GM10248 (cell line): Measurements from ENCODE around the gene SNF8.

ENCODE experiments used
- CTCF ChIA-PET: fragments of 300-600 bp; sonication (Branson Sonifier 250); formaldehyde crosslinking; extraction: SDS; loops from one replicate; lab custom pipeline; 2021; ENCODE audit warnings: antibody characterized with exemption; lab: Yijun Ruan, JAX
- POLR2A ChIA-PET: fragments of 350-650 bp; sonication (Branson Sonifier 250); formaldehyde crosslinking; extraction: SDS; loops from one replicate; lab custom pipeline; 2020; ENCODE audit warnings: antibody characterized with exemption; lab: Yijun Ruan, JAX
- DNase-seq: peaks from one replicate; pipeline ENCODE4 v3.0.0; 2012; ENCODE audit errors: extremely low spot score
- TF ChIP-seq, protein P1 (sequence below): IDR thresholded peaks from 2 replicates; pipeline ENCODE4 v1.5.1; 2012; ENCODE audit warnings: mild to moderate bottlenecking, low read depth; ENCODE audit errors: extremely low read depth, missing control alignments, control extremely low read depth

SNF8 gene

DNA sequence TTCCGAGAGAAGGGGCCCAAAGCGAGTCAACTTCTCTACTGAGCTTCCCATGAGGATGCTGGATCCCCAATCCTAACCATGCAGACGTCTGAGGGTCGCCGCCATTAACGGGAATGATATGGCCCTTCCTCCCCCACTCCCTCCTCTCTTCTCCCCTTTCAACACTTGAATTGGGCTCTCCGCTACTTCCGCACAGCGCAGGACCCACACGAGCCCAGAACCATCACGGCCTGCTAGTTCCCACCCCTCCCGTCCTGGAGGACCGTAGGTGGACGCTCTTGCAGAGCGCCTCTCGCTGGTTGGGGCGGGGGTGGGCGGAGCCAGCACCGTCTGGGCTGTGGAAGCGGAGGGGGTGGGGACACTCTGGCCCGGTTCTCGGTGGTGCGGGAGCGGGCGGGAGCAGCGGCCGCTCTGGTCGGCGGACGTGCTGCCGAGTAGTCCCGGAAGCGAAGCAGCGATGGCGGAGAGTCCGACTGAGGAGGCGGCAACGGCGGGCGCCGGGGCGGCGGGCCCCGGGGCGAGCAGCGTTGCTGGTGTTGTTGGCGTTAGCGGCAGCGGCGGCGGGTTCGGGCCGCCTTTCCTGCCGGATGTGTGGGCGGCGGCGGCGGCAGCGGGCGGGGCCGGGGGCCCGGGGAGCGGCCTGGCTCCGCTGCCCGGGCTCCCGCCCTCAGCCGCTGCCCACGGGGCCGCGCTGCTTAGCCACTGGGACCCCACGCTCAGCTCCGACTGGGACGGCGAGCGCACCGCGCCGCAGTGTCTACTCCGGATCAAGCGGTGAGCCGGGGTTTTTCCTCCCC, 36.4 kb downstream of the SNF8 start, which contains the start of gene UBE2Z:
UBE2Z (plus strand) TSS at position 361 of the 797 bp plus-strand sequence; CDS start at position 458, 97 bp downstream.
- POLR2A ChIA-PET = interaction anchor here (1.0 to 2.0 kb wide), 2 partner anchors 9 to 15 kb away, joined by 3 to 7 read pairs; partner anchors contain the start of gene ATP5MC1
- DNase-seq = peak; percentile 96
- CTCF ChIA-PET = interaction anchor here (1.1 to 2.9 kb wide), 6 partner anchors 15 to 128 kb away, joined by 3 to 17 read pairs (median 6); partner anchors contain the start of gene ATP5MC1
- TF ChIP-seq, protein P1, sequence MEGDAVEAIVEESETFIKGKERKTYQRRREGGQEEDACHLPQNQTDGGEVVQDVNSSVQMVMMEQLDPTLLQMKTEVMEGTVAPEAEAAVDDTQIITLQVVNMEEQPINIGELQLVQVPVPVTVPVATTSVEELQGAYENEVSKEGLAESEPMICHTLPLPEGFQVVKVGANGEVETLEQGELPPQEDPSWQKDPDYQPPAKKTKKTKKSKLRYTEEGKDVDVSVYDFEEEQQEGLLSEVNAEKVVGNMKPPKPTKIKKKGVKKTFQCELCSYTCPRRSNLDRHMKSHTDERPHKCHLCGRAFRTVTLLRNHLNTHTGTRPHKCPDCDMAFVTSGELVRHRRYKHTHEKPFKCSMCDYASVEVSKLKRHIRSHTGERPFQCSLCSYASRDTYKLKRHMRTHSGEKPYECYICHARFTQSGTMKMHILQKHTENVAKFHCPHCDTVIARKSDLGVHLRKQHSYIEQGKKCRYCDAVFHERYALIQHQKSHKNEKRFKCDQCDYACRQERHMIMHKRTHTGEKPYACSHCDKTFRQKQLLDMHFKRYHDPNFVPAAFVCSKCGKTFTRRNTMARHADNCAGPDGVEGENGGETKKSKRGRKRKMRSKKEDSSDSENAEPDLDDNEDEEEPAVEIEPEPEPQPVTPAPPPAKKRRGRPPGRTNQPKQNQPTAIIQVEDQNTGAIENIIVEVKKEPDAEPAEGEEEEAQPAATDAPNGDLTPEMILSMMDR = no peak

- ChIA-PET POLR2A (interaction anchor here (1.0 kb wide), 1 partner anchor 8 kb away, joined by 3 read pairs; no protein-coding TSS in a partner anchor), CTCF (interaction anchor here (1.3 to 2.9 kb wide), 5 partner anchors 14 to 128 kb away, joined by 4 to 17 read pairs (median 8); partner anchors contain the start of gene ATP5MC1)
- TF ChIP-seq, protein P1 = no peak
- no peak for DNase-seq
Observed at GRCh38 chr17:48907713-48908046, 37.0 kb downstream of the SNF8 start.

GRCh38 chr17:48905987-48906515, 38.6 kb downstream of the SNF8 start:
- TF ChIP-seq, protein P1 = no peak
- CTCF ChIA-PET = interaction anchor here (1.0 to 3.0 kb wide), 3 partner anchors 12 to 28 kb away, joined by 3 to 13 read pairs (median 6); no protein-coding TSS in a partner anchor
- POLR2A ChIA-PET = interaction anchor here (0.5 kb wide), 1 partner anchor 21 kb away, joined by 3 read pairs; no protein-coding TSS in a partner anchor

GRCh38 chr17:48904428-48904827, 40.2 kb downstream of the SNF8 start:
- DNase-seq = no peak
- TF ChIP-seq, protein P1 = no peak
- ChIA-PET CTCF (interaction anchor here (1.7 to 3.0 kb wide), 3 partner anchors 10 to 100 kb away, joined by 4 to 13 read pairs (median 6); no protein-coding TSS in a partner anchor), POLR2A (interaction anchor here (0.7 kb wide), 1 partner anchor 117 kb away, joined by 8 read pairs; no protein-coding TSS in a partner anchor)

More at GRCh38 chr17:48905987-48906515, 38.6 kb downstream of the SNF8 start:
- no peak for DNase-seq

- ChIA-PET CTCF (interaction anchor here (1.5 to 3.0 kb wide), 3 partner anchors 9 to 99 kb away, joined by 3 to 13 read pairs (median 4); no protein-coding TSS in a partner anchor), POLR2A (no interaction called here)
- TF ChIP-seq, protein P1 = no peak
- no peak for DNase-seq
Observed at GRCh38 chr17:48903401-48903800, 41.2 kb downstream of the SNF8 start.

GRCh38 chr17:48901241-48901640, 43.4 kb downstream of the SNF8 start:
- ChIA-PET CTCF (interaction anchor here (1.4 to 1.5 kb wide), 2 partner anchors 17 to 22 kb away, joined by 5 read pairs; no protein-coding TSS in a partner anchor), POLR2A (interaction anchor here (0.7 kb wide), 1 partner anchor 9 kb away, joined by 4 read pairs; the partner anchor contains the start of gene ATP5MC1)
- DNase-seq = no peak
- TF ChIP-seq, protein P1 = no peak
